Esophagus squamous epithelium (tissue), 4 donors: ENCODE data around the gene NOC4L.

Experiments used
- POLR2A ChIP-seq, 4 donors: fragments of 450-650 bp; IDR thresholded peaks; one replicate each; pipeline ENCODE4 v1.6.1; 2017; ENCODE audit warnings: antibody characterized with exemption in 4 of 4, mild to moderate bottlenecking in 4 of 4, moderate library complexity in 3 of 4
- TF ChIP-seq, protein P1 (sequence below), 6 experiments: fragments of 450-650 bp in 4 of 6; fragments of 200-600 bp in 2 of 6; sonication (generic) in 2 of 6; IDR thresholded peaks; one replicate each; pipeline ENCODE4 v1.5.1; 2016 to 2019; ENCODE audit warnings: antibody characterized with exemption in 6 of 6, mild to moderate bottlenecking in 4 of 6, moderate library complexity in 4 of 6

DNA sequence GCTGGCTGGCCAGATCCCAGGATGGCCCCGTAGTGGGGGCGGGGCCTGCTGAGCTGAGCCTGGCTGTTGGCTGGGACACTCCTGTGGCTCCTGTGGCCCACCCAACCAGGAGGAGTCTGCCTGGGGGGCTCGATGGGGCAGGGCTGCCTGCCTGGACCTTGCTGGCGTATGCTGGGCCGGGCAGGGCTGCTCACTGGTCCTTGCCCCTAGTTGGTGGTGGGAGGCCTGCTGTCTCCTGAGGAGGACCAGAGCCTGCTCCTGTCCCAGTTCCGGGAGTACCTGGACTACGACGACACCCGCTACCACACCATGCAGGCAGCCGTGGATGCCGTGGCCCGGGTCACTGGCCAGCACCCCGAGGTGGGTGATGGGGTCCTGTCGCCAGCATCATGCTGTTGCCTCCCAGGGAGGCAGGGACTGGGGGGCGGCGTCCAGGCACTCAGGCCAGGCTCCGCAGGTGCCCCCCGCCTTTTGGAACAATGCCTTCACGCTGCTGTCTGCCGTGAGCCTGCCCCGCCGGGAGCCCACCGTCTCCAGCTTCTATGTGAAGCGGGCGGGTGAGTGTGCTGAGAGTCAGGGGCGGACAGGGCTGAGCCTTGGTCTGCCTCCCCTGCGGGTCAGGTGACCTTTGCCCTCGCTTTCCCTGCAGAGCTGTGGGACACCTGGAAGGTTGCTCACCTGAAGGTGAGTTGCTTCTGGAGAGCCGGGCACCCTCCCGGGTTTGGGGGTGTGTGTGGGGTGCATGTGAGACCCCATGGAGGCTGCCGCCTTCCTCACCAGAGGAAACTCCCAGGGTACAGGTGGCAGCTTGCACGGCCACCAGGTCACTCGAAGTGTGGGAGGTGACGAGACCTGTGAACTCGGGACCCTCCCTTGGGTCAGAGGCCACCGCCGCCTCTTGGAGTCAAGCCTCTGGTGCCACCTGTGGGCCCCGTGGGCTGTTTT is 3.4 kb downstream of the NOC4L start:
- TF ChIP-seq, protein P1, sequence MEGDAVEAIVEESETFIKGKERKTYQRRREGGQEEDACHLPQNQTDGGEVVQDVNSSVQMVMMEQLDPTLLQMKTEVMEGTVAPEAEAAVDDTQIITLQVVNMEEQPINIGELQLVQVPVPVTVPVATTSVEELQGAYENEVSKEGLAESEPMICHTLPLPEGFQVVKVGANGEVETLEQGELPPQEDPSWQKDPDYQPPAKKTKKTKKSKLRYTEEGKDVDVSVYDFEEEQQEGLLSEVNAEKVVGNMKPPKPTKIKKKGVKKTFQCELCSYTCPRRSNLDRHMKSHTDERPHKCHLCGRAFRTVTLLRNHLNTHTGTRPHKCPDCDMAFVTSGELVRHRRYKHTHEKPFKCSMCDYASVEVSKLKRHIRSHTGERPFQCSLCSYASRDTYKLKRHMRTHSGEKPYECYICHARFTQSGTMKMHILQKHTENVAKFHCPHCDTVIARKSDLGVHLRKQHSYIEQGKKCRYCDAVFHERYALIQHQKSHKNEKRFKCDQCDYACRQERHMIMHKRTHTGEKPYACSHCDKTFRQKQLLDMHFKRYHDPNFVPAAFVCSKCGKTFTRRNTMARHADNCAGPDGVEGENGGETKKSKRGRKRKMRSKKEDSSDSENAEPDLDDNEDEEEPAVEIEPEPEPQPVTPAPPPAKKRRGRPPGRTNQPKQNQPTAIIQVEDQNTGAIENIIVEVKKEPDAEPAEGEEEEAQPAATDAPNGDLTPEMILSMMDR (IDR thresholded peaks at IDR 0.05), result no peak
- no peak for TF ChIP-seq POLR2A (IDR thresholded peaks at IDR 0.05)
